ENCODE data around the gene TARBP1.

The TARBP1 gene

GRCh38 chr1:234502785-234503184 is 23.8 kb upstream of the TARBP1 start:
- in situ Hi-C loops (cut with HindIII; ENCODE audit: low pct_unique_long_range_greater_than_20kb, low sequenced_read_pairs): no loop called here
- no peak for DNase-seq (ENCODE audit: low read depth in 1 of 2, low spot score in 1 of 2)
- no peak for TF ChIP-seq JUND (IDR thresholded peaks at IDR 0.05; ENCODE audit: low read depth)

DNA sequence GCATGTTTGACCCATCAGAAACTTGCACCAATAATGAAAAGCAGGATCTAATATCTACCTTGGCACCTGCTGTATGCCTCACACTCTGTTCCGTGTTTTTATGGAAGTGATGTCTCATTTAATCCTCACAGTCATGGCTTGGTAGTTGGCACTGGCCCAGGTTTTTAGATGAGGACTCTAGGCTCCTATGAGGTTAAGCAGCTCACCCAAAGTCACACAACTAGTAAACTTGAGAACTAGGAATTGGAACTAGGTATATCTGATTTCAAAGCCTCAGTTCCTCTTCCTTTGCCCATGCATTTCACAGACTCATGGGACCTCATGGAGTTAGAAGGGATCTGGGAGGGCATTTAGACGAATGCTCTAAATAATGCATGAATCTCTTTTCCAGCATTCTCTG is 21.3 kb upstream of the TARBP1 start:
- no peak for TF ChIP-seq JUND (IDR thresholded peaks at IDR 0.05; ENCODE audit: low read depth)
- DNase-seq (ENCODE audit: low read depth in 1 of 2, low spot score in 1 of 2): no peak
- in situ Hi-C loops (cut with HindIII; ENCODE audit: low pct_unique_long_range_greater_than_20kb, low sequenced_read_pairs): no loop called here

DNA sequence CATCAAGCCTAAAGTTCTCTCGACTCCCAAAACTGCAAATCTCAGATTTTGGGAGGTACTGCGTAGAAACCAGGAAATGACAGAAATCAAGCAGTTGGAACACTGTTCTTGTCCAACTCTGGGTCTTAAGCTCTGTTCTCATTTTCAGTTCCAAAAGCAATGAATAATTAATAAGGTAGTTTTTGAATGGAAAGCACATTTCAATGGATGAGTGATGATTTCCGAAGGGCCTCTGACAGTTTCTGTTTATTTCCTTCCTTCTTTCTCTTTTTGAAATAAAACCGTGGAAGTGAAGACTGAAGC is 20.9 kb upstream of the TARBP1 start:
- in situ Hi-C loops (cut with HindIII; ENCODE audit: low pct_unique_long_range_greater_than_20kb, low sequenced_read_pairs): loop anchor here (25.0 kb wide), 1 partner anchor 587 kb away; no protein-coding TSS in a partner anchor
- no peak for TF ChIP-seq JUND (IDR thresholded peaks at IDR 0.05; ENCODE audit: low read depth)
- DNase-seq (ENCODE audit: low read depth in 1 of 2, low spot score in 1 of 2): no peak

DNA sequence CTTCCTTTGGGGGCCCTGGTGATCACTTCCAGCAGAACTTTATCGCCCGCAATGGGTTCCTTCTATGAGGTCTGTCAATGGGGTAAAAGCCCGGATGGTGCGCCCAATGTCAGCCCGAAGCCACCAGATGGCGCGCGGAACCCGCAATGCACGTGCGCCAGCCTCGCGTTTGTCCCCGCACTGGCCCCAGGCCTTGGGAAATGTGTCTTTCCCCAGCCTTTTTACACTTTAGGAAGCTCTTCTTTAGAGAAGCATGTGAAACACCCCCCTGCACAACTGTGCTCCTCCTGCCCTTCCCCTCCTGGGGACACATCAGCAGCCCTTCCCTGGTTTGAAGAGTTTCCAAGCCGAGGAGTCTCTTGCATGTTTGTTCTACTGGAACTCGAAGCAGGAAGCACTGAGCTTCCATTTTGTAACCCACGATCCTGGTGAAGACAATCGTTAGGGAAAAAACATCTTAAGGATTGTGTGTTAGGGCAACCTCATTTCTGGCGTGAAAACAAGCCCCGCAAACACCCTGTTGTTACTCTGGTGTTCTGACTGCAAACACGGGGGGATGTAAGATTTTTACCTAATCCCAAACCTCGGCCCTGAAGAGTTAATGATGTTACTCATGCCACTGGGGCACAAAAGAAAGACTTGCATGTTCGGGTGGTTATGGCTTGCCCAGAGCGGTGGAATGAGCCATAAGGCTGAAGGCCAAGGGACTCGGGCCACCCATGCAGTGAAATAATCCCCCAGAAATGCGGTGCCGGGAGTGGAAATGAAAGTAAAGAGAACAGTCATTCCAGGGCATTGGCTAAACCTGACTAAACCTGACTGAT is 20.4 kb upstream of the TARBP1 start:
- in situ Hi-C loops (cut with HindIII; ENCODE audit: low pct_unique_long_range_greater_than_20kb, low sequenced_read_pairs): loop anchor here (25.0 kb wide), 1 partner anchor 588 kb away; no protein-coding TSS in a partner anchor
- peak; percentile 67 to 91 for DNase-seq (ENCODE audit: low read depth in 1 of 2, low spot score in 1 of 2)
- TF ChIP-seq JUND (IDR thresholded peaks at IDR 0.05; ENCODE audit: low read depth): no peak

DNA sequence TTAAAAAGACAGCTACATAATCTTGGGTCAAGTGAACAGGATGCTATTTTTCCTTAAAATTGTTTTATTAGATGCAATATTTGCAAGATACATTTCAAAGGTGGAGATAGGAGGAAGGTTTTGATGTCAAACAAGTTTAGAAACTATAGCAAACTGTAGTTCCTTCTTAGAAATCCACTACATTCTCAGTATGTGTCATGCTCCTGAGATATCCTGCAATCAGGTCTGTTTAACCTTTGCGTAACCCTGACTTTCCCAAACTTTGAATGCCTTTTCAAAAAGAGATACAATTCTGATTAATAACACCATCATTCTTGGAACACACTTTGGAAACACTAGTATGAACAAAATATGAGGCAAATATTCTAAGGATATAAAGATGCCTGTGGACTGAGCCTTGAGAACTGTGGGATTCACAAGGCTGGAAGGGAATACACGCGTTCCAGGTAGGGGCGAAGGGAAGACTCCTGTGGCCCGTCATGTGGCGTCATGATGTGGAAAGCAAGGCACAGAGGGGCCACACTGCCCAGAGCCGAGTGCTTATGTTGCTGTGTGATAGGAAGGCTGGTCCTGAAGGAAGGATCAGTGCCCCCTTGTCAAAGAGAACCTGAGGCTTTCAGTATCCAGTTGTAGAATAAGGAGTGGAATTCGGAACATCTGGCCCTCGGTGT is 19.6 kb upstream of the TARBP1 start:
- DNase-seq (ENCODE audit: low read depth in 1 of 2, low spot score in 1 of 2): no peak
- TF ChIP-seq JUND (IDR thresholded peaks at IDR 0.05; ENCODE audit: low read depth): no peak
- in situ Hi-C loops (cut with HindIII; ENCODE audit: low pct_unique_long_range_greater_than_20kb, low sequenced_read_pairs): loop anchor here (25.0 kb wide), 1 partner anchor 589 kb away; no protein-coding TSS in a partner anchor

DNA sequence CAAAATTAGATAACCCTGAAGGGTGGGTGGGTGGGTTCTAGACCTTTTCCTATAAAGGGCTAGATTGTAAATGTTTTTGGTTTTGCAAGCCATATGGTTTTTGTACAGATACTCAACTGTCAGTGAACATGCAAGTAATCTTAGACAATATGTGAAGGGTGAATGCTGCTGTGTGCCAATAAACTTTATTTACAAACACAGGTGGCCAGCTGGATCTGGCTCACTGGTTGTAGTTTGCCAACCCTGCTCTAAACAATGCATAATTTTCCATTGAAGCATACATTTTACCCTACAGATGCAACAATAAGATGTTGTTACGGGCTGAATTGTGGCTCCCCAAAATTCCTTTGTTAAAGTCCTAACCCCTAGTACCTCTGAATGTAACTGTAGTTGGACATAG is 18.6 kb upstream of the TARBP1 start:
- in situ Hi-C loops (cut with HindIII; ENCODE audit: low pct_unique_long_range_greater_than_20kb, low sequenced_read_pairs): loop anchor here (25.0 kb wide), 1 partner anchor 590 kb away; no protein-coding TSS in a partner anchor
- no peak for DNase-seq (ENCODE audit: low read depth in 1 of 2, low spot score in 1 of 2)
- no peak for TF ChIP-seq JUND (IDR thresholded peaks at IDR 0.05; ENCODE audit: low read depth)

- no peak for TF ChIP-seq JUND (IDR thresholded peaks at IDR 0.05; ENCODE audit: low read depth)
- in situ Hi-C loops (cut with HindIII; ENCODE audit: low pct_unique_long_range_greater_than_20kb, low sequenced_read_pairs): loop anchor here (25.0 kb wide), 1 partner anchor 592 kb away; no protein-coding TSS in a partner anchor
- no peak for DNase-seq (ENCODE audit: low read depth in 1 of 2, low spot score in 1 of 2)
Measured at GRCh38 chr1:234495231-234495990, 16.4 kb upstream of the TARBP1 start.

GRCh38 chr1:234494049-234494448 is 15.1 kb upstream of the TARBP1 start:
- DNase-seq (ENCODE audit: low read depth in 1 of 2, low spot score in 1 of 2): no peak
- no peak for TF ChIP-seq JUND (IDR thresholded peaks at IDR 0.05; ENCODE audit: low read depth)
- in situ Hi-C loops (cut with HindIII; ENCODE audit: low pct_unique_long_range_greater_than_20kb, low sequenced_read_pairs): loop anchor here (25.0 kb wide), 1 partner anchor 593 kb away; no protein-coding TSS in a partner anchor

DNA sequence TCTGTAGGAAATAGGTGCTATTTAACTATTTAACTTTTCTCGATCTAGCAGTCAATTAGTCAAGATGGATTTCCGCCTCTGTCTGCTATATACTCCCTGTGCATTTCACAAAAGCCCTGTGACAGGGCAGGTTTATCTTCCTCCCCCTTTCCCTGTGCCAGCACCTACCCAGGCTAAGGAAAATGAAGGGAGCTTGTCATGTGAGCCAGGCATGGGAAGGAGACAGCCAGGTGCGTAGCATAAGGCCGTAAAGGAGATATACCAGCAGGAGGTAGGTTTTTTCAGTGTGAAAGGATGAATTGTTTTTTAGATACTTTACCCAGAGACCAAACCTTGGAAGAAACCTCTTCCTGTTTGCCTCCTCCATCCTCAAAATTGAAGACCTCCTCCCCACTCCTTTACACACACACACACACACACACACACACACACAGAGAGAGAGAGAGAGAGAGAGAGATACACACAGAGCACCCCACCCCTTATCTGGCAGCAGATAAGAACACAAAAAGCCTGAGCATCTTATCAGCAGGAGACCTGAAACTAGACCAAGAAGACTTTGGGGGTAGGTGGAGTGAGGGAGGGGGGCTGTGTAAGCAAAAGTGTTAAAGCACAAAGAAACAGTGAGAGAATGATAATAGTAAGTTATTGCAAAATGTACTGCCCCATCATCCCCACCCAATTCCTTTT is 12.0 kb upstream of the TARBP1 start:
- in situ Hi-C loops (cut with HindIII; ENCODE audit: low pct_unique_long_range_greater_than_20kb, low sequenced_read_pairs): loop anchor here (25.0 kb wide), 1 partner anchor 596 kb away; no protein-coding TSS in a partner anchor
- TF ChIP-seq JUND (IDR thresholded peaks at IDR 0.05; ENCODE audit: low read depth): no peak
- DNase-seq (ENCODE audit: low read depth in 1 of 2, low spot score in 1 of 2): no peak

DNA sequence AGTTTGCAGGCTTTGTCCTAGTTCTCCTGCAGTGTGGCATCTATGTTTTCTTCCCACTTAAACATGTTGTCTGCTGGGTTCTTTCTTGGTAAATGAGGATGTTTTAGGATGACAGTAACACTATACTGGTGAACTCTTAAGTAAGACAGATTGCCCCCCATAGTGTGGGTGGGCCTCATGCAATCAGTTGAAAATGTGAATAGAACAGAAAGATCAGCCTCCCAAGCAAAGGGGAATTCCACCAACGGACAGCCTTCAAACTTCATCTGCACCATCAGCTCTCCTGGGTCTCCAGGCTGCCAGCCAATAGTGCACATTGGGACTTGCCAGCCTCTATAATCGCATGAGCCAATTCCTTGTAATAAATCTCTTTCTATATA is 10.7 kb upstream of the TARBP1 start:
- in situ Hi-C loops (cut with HindIII; ENCODE audit: low pct_unique_long_range_greater_than_20kb, low sequenced_read_pairs): loop anchor here (25.0 kb wide), 1 partner anchor 598 kb away; no protein-coding TSS in a partner anchor
- DNase-seq (ENCODE audit: low read depth in 1 of 2, low spot score in 1 of 2): no peak
- TF ChIP-seq JUND (IDR thresholded peaks at IDR 0.05; ENCODE audit: low read depth): no peak

- TF ChIP-seq JUND (IDR thresholded peaks at IDR 0.05; ENCODE audit: low read depth): no peak
- in situ Hi-C loops (cut with HindIII; ENCODE audit: low pct_unique_long_range_greater_than_20kb, low sequenced_read_pairs): loop anchor here (25.0 kb wide), 1 partner anchor 598 kb away; no protein-coding TSS in a partner anchor
- no peak for DNase-seq (ENCODE audit: low read depth in 1 of 2, low spot score in 1 of 2)
Measured at GRCh38 chr1:234489007-234489697, 10.2 kb upstream of the TARBP1 start.

All from T47D (cell line).